Lower lobe of right lung (tissue), 2 donors: Measurements from ENCODE around the gene ITPK1. TPM values are rescaled to one million over a fixed set of nuclear protein-coding genes. Genes with fewer than 3 reads are reported as not detected.

Source experiments
- ATAC-seq, 2 donors: fragments of 200-7000 bp; cut with Tn5 transposase; one replicate each; pipeline ENCODE4 v1.9.1; 2020 to 2022; ENCODE audit warnings: mild to moderate bottlenecking in 2 of 2, moderate library complexity in 2 of 2
- DNase-seq: peaks from one replicate; pipeline ENCODE4 v3.0.0-alpha.2; 2020
- H3K27ac ChIP-seq: fragments of 200-600 bp; one replicate; pipeline ENCODE4 v1.8.0; 2022
- H3K27me3 ChIP-seq: fragments of 200-600 bp; one replicate; pipeline ENCODE4 v1.8.0; 2022; ENCODE audit warnings: low read depth
- H3K36me3 ChIP-seq: fragments of 200-600 bp; one replicate; pipeline ENCODE4 v1.8.0; 2022; ENCODE audit warnings: mild to moderate bottlenecking
- H3K4me1 ChIP-seq: fragments of 200-600 bp; one replicate; pipeline ENCODE4 v1.8.0; 2022
- H3K4me3 ChIP-seq: fragments of 200-600 bp; one replicate; pipeline ENCODE4 v1.8.0; 2022; ENCODE audit warnings: mild to moderate bottlenecking
- H3K9me3 ChIP-seq: fragments of 200-600 bp; one replicate; pipeline ENCODE4 v1.8.0; 2022
- intact Hi-C: fragments of 100-400 bp; cut with DNase I; formaldehyde crosslinking; loops from one replicate; pipeline ENCODE4 v1.11.0; 2022
- total RNA-seq: library from RNA; stranded (reverse); fragmentation: NEBNext Ultra II Directional; extraction: Animal tissue kit (Norgen Biotek cat#: 25700); gene quantifications from one replicate; pipeline ENCODE4 v1.2.1, GENCODE V29; 2021
- TF ChIP-seq, protein P1 (sequence below): fragments of 200-600 bp; IDR thresholded peaks from one replicate; pipeline ENCODE4 v1.8.0; 2022; ENCODE audit warnings: antibody characterized with exemption, mild to moderate bottlenecking
- donor health status: DM: no; HTN: yes; CAD: no; lungs with severe emphysema.

ITPK1 gene
- total RNA-seq, 1 donor from 2014 or later: 129 TPM

DNA sequence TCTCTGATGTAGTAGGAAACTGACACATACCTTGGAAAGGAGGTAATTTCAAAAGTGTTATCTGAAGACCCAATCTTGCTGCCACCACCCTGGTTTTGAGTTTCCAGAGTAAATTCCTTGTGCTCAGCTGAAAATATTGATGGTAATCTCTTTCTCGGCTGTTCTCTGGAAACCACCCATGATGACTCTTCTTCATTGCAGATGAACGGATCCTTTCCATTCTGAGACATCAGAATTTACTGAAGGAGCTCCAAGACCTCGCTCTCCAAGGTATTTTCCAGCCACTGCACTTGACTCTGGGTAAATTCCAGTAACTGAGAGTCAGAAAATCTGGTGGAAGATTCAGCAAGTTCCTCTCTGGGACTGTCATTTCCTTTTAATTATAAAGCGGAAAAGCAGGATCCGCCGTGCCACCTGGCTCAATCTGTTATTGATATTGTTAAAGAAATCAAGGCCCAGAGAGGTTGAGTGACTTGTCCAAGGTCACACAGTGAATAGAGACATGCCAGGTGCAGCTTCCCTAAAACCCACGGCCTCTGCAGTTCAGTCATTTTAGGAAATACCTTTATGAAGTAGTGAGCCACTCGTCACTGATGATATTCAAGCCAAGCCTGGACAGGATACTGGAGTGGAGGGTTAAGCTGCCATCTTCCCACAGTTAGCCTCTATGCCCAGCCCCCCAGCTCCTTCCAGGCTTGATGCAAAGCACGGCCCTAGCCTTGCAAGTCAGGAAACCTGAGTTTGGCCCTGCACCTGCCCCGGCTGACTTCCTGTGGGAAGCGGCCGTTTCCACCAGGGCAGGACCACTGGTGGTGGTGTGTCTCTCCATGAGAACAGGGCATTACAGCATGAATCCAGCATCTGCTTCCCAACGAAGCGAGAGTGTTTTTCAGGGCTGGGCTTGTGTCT, 188.1 kb downstream of the ITPK1 start:
- no peak for DNase-seq
- no peaks in the 10 kb centered on the region for H3K36me3 ChIP-seq

DNA sequence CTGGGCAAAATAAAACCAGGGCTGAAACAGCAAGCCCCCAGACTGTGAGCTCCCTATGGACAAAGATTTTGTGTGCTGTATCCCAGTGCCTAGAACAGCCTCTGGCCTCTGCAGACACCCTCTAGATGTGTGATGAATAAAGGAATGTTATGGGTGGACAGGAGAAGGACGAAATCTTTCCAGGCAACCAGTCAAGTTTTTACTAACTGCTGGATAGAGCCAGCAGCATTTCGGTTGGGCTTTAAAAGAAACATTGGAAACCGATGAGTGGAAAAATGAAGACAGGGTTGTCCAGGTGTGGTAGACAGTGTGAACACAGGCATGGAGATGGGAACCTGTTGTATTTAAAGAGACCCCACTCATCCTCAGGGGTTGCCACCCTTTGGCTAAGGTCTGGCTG, 188.8 kb downstream of the ITPK1 start:
- H3K9me3 ChIP-seq: no peaks in the 10 kb centered on the region
- H3K36me3 ChIP-seq: no peaks in the 10 kb centered on the region
- intact Hi-C loops: no loop called here
- H3K27ac ChIP-seq: no peak overlapping the region
- no peak overlapping the region for H3K4me3 ChIP-seq
- no peak for DNase-seq
- no peaks in the 10 kb centered on the region for H3K4me1 ChIP-seq
- ATAC-seq: no peak
- peaks cover 22% of the 10 kb centered on the region for H3K27me3 ChIP-seq
- TF ChIP-seq, protein P1, sequence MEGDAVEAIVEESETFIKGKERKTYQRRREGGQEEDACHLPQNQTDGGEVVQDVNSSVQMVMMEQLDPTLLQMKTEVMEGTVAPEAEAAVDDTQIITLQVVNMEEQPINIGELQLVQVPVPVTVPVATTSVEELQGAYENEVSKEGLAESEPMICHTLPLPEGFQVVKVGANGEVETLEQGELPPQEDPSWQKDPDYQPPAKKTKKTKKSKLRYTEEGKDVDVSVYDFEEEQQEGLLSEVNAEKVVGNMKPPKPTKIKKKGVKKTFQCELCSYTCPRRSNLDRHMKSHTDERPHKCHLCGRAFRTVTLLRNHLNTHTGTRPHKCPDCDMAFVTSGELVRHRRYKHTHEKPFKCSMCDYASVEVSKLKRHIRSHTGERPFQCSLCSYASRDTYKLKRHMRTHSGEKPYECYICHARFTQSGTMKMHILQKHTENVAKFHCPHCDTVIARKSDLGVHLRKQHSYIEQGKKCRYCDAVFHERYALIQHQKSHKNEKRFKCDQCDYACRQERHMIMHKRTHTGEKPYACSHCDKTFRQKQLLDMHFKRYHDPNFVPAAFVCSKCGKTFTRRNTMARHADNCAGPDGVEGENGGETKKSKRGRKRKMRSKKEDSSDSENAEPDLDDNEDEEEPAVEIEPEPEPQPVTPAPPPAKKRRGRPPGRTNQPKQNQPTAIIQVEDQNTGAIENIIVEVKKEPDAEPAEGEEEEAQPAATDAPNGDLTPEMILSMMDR: no peak

More for the DNA sequence above, 188.1 kb downstream of the ITPK1 start:
- intact Hi-C loops: no loop called here
- Histone ChIP-seq H3K9me3 (no peaks in the 10 kb centered on the region), H3K27ac (no peak overlapping the region), H3K27me3 (peaks cover 19% of the 10 kb centered on the region), H3K4me3 (no peak overlapping the region), H3K4me1 (no peaks in the 10 kb centered on the region)
- TF ChIP-seq, protein P1: no peak
- ATAC-seq: no peak

DNA sequence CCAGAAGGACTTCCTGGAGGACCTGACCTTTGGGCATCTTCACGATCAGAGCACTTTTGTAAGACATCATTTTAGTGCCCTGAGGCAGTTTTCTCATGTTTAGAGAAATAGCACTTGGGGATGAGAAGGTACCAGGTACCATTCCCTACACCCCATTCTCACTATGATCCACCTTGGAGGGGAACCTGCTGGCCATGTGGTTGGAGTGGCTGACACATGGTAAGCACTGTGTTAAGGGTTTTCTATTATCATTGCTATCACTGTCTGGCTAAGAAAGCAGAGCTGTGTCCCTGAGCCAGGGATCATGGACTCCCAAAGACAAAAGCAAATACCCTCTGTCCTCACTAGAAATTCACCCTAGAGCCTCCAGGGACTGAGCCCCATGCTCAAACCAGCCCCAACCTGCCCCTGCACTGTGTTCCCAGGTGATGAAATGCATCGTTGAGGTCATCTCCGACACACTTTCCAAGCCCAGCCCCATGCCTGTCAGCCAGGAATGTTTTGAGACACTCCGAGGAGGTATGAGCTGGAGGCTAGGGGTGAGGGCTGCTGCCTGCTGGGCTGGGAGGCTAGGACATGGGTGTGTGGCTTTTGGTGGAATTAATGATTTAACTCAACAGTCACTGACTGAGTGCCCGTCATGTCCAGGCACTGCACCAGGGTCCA, 189.4 kb downstream of the ITPK1 start:
- Histone ChIP-seq H3K27me3 (peaks cover 28% of the 10 kb centered on the region), H3K27ac (no peak overlapping the region), H3K9me3 (no peaks in the 10 kb centered on the region), H3K4me1 (no peaks in the 10 kb centered on the region), H3K36me3 (no peaks in the 10 kb centered on the region), H3K4me3 (no peak overlapping the region)
- intact Hi-C loops: no loop called here
- ATAC-seq: no peak
- TF ChIP-seq, protein P1: no peak
- DNase-seq: no peak

DNA sequence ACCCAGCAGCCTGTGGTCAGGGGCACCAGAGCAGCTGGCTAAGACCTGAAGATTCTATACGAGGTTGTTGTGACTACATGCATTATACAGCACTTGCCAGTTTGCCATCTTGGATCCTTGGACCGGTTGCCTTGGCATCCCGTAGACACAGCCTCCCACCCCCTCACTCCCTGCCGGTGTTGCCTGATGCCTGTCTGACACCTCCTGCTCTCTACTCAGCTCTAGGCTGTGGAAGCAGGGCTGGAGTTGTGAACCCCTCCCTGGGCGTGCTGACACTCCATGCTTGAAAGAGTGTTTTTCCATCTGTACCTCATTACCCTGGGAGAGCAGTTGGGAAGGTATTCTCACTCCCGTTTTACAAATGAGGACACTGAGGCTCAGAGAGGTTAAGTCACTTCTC, 190.3 kb downstream of the ITPK1 start:
- ATAC-seq (no peak), DNase-seq (no peak)
- no peak overlapping the region for H3K27ac ChIP-seq

DNA sequence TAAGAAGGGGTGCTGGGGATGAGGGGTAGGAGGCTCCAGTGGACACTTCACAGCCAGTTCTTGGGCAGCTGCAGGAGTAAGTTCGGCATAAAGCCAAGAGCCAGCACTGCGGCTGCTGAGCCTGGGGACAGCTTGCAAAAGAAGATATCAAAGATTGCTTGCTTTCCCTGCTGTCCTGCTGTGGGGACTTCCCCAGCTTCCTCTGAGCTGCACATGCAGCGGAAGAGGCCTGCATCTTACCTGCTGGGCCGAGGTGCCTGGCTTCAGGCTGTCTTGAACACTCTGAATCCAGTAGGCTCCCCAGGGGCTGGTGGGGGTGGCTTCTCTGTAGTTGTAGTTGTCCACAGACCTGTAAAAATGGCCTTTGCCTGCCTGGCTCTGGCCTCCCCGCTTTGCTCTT, 191.5 kb downstream of the ITPK1 start:
- no peaks in the 10 kb centered on the region for H3K4me1 ChIP-seq
- peaks cover 33% of the 10 kb centered on the region for H3K27me3 ChIP-seq
- DNase-seq: no peak
- no peak for ATAC-seq
- no peak overlapping the region for H3K4me3 ChIP-seq
- no peaks in the 10 kb centered on the region for H3K9me3 ChIP-seq
- H3K27ac ChIP-seq: no peak overlapping the region
- TF ChIP-seq, protein P1: no peak
- intact Hi-C loops: no loop called here
- no peaks in the 10 kb centered on the region for H3K36me3 ChIP-seq

More for the DNA sequence above, 190.3 kb downstream of the ITPK1 start:
- intact Hi-C loops: no loop called here
- Histone ChIP-seq H3K9me3 (no peaks in the 10 kb centered on the region), H3K4me3 (no peak overlapping the region), H3K27me3 (peaks cover 33% of the 10 kb centered on the region), H3K36me3 (no peaks in the 10 kb centered on the region), H3K4me1 (no peaks in the 10 kb centered on the region)
- TF ChIP-seq, protein P1: no peak
